ENCODE data around the gene ECT2. TPM values are rescaled to one million over a fixed set of nuclear protein-coding genes. Genes with fewer than 3 reads are reported as not detected.

Gene ECT2
- total and polyA plus RNA-seq, 2 of the 8 experiments (the other 6 are each of a cell fraction or from before 2014, with no cell fraction given) = 19.5 to 88.7 TPM

GRCh38 chr3:172859041-172859440 is 108.5 kb downstream of the ECT2 start:
- no peak overlapping the region for H2BK12ac ChIP-seq (ENCODE audit: low read depth, low read length)
- H3K4me3 ChIP-seq (ENCODE audit: extremely low read depth in 1 of 4, insufficient read depth in 2 of 4, low read depth in 3 of 4, low read length in 4 of 4) = no peak overlapping the region
- POLR2A ChIA-PET (ENCODE audit: partially characterized antibody) = no interaction called here
- H3K18ac ChIP-seq (ENCODE audit: extremely low read depth, low read length) = no peak overlapping the region
- no peak overlapping the region for H2BK120ac ChIP-seq (replicated peaks; ENCODE audit: low read depth, low read length)
- H3K4me1 ChIP-seq (replicated peaks in 1 of 4; ENCODE audit: control insufficient read depth in 3 of 4, insufficient read depth in 4 of 4, low read length in 3 of 4) = peaks cover 0 to 9% (median 6%) of the 10 kb centered on the region in 4 experiments; a peak in 3 of 7 replicates
- WGBS, 2 experiments (ENCODE audit: extremely low coverage in 1 of 2, insufficient coverage in 1 of 2, insufficient read length in 1 of 2, insufficient replicate concordance in 2 of 2, low coverage in 1 of 2, low lambda C conversion rate in 2 of 2, missing lambda C conversion rate in 1 of 2) = 93% methylated on average over 2 of the region's 2 CpGs; no CpG with 5 or more reads in 1 of the 2 experiments
- no peak overlapping the region for H3K14ac ChIP-seq (ENCODE audit: insufficient read length)
- no peaks in the 10 kb centered on the region for H3K36me3 ChIP-seq (ENCODE audit: control insufficient read depth in 2 of 4, insufficient read depth in 4 of 4, low read length in 3 of 4)
- no peak overlapping the region for H3K23ac ChIP-seq (ENCODE audit: insufficient read length)
- no peaks in the 10 kb centered on the region for H3K23me2 ChIP-seq (ENCODE audit: low read depth, low read length)
- no peak overlapping the region for H4K8ac ChIP-seq (ENCODE audit: extremely low read depth, insufficient read depth, low read length)
- FAIRE-seq (no peak), DNase-seq (ENCODE audit: low read depth in 1 of 2, low spot score in 2 of 2) (no peak)
- peaks cover 0 to 3% (median 0%) of the 10 kb centered on the region in 4 experiments; a peak in 3 of 7 replicates for H3K27me3 ChIP-seq (replicated peaks in 1 of 4; ENCODE audit: control insufficient read depth in 3 of 4, extremely low read depth in 1 of 4, insufficient read depth in 3 of 4, low read length in 3 of 4)
- H3K9me3 ChIP-seq (ENCODE audit: insufficient read depth in 2 of 2, low read depth in 1 of 2, low read length in 1 of 2) = no peaks in the 10 kb centered on the region
- no peak overlapping the region for H2AK5ac ChIP-seq (ENCODE audit: low read depth, low read length)
- no peak overlapping the region for H3K27ac ChIP-seq (ENCODE audit: low read depth, low read length)
- CTCF ChIA-PET (ENCODE audit: partially characterized antibody) = interaction anchor here (0.6 kb wide), 1 partner anchor 11 kb away, joined by 3 read pairs; no protein-coding TSS in a partner anchor
- no peak overlapping the region for H4K91ac ChIP-seq (replicated peaks; ENCODE audit: insufficient read length, low read length)
- no peaks in the 10 kb centered on the region for H3K79me2 ChIP-seq (ENCODE audit: control insufficient read depth in 1 of 2, insufficient read depth in 2 of 2, low read length in 2 of 2)
- no peak overlapping the region for H3K56ac ChIP-seq (replicated peaks; ENCODE audit: insufficient read length, low read depth, low read length)
- H2BK5ac ChIP-seq (ENCODE audit: low read depth, low read length) = no peak overlapping the region
- no peak overlapping the region for H3K9ac ChIP-seq (replicated peaks in 1 of 4; ENCODE audit: extremely low read depth in 1 of 4, low read depth in 3 of 4, low read length in 3 of 4)
- no peak overlapping the region for H2AFZ ChIP-seq (ENCODE audit: low read length)
- H3K4me2 ChIP-seq (ENCODE audit: insufficient read depth in 1 of 2, low read depth in 2 of 2, low read length in 2 of 2) = no peak overlapping the region
- no peak overlapping the region for H4K5ac ChIP-seq (ENCODE audit: insufficient read length, low read depth, low read length)
- H4K20me1 ChIP-seq (replicated peaks in 1 of 2; ENCODE audit: control insufficient read depth in 1 of 2, insufficient read depth in 2 of 2, low read length in 2 of 2) = no peaks in the 10 kb centered on the region
- no peak overlapping the region for H2BK20ac ChIP-seq (ENCODE audit: low read length)
- H2BK15ac ChIP-seq (ENCODE audit: low read length) = no peak overlapping the region
- no peak overlapping the region for H3K4ac ChIP-seq (replicated peaks; ENCODE audit: insufficient read length, low read depth, low read length)
- no peaks in the 10 kb centered on the region for H3K79me1 ChIP-seq (ENCODE audit: low read depth, low read length)
- TF ChIP-seq, protein P1, sequence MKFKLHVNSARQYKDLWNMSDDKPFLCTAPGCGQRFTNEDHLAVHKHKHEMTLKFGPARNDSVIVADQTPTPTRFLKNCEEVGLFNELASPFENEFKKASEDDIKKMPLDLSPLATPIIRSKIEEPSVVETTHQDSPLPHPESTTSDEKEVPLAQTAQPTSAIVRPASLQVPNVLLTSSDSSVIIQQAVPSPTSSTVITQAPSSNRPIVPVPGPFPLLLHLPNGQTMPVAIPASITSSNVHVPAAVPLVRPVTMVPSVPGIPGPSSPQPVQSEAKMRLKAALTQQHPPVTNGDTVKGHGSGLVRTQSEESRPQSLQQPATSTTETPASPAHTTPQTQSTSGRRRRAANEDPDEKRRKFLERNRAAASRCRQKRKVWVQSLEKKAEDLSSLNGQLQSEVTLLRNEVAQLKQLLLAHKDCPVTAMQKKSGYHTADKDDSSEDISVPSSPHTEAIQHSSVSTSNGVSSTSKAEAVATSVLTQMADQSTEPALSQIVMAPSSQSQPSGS (IDR thresholded peaks at IDR 0.05; ENCODE audit: low read length) = no peak
- TF ChIP-seq RNF2 (IDR thresholded peaks at IDR 0.05; ENCODE audit: borderline replicate concordance, low read depth, low read length, missing control alignments, poor library complexity, severe bottlenecking) (no peak), CTCF (IDR thresholded peaks at IDR 0.05; ENCODE audit: control extremely low read depth in 1 of 3, insufficient read depth in 1 of 3, low read depth in 1 of 3, low read length in 3 of 3) (no peak), RFX5 (IDR thresholded peaks at IDR 0.05; ENCODE audit: borderline replicate concordance, low read depth, low read length) (no peak), EP300 (IDR thresholded peaks at IDR 0.05; ENCODE audit: borderline replicate concordance in 1 of 2, low read depth in 2 of 2, low read length in 2 of 2) (no peak), E2F6 (IDR thresholded peaks at IDR 0.05) (no peak), JUND (IDR thresholded peaks at IDR 0.05; ENCODE audit: low read length) (no peak)
